Measurements from ENCODE around the gene GRK5.

Gene GRK5

DNA sequence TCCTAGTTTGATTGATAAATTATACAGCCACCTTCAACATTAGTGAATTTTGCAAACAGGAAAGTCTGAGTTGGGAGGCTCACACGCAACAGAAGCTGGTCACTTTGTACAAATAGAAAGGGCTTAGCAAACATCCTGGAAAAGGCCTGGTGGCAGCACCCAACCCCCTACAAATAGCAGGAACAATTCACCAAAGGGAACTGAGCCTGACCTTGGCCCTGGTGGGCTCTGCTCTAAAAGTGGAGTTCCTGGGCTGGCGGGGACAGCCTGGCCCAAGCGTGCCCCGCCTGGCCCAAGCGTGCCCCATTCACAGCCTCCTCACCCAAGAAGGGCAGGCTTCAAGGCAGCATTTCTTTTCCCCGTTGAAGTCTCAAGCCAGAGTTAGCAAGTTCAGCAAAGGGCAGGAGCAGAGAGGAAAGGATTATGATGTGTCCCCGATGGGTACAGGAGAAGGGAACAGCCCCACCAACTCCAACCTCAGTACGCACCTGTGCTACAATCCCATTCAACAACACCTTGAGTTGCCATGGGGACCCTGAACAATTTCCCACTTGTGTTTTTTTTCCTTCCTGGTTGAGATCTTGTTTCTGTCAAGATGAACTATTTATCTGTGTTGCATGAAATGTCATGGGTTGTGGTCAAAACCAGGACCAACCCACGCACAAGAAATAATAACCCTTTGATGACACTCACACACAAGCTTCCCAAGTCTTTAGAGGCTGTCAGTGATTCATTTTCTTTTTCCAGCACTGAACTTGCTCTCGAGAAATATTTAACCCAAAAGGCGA lies 291.7 kb downstream of the GRK5 start:
- peak; percentile 91 for DNase-seq

DNA sequence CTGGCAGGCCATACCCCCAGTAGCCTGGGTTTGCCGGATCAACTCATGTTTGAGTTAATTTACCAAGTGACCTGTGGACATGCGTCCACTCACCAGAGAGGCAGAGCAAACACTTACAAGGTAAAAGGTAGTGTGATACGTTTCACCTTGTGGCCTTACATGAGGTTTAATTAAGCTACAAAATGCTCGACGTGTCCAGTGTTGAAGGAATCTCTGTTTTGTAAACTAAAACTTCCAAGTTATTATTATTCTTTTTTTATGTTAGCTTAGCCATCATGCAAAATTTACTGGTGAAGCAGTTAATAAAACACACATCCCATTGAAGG lies 292.3 kb downstream of the GRK5 start:
- DNase-seq = no peak

DNA sequence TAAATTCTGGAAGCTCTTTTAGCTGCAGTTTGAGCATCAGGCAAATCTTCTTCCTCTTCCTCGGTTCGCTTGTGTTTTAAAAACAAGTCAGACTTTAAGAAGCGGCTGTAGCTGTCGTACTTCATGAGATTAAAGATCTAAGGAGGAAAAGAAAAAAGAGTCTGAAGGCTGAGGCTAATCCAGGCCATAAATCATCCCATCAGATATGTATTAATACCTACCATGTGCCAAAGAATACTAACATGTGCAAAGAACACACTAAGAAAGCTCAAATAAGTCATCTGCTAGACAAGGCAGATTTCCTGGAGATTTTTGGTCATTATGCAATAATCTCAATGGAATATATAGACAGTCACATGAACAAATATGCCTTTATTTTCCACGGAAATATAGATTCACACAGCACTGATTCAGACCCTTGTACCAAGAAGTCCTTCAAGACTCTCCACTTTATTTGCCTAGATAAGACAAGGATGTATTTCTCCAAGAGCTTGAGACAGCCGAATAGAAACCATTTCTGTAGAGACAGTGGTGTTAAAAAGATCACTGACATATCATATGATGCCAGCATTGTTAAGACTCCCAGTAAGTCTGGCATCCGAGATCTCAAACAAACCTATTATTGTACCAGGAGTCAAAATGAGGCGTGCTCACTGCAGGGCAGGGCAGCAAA lies 292.9 kb downstream of the GRK5 start:
- DNase-seq = no peak

DNA sequence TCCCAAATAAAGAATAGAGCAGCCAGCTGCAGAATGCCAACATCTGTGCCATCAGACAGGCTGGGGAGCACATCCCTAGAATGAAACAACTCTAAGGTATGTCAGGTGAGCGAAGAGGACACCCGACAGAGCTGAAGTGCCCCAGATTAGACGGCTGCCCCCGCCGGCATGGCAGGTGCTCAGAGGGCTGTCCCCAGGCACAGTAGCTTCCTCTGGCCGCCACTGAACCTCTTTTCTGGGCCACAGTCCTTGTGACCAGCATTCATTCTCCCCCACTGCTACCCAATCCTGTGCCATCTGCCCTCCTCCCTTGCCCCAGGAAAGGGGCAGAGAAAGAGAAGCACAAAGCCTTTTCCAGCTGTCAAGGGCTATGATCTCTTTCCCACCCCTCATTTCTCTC lies 293.4 kb downstream of the GRK5 start:
- no peak for DNase-seq

DNA sequence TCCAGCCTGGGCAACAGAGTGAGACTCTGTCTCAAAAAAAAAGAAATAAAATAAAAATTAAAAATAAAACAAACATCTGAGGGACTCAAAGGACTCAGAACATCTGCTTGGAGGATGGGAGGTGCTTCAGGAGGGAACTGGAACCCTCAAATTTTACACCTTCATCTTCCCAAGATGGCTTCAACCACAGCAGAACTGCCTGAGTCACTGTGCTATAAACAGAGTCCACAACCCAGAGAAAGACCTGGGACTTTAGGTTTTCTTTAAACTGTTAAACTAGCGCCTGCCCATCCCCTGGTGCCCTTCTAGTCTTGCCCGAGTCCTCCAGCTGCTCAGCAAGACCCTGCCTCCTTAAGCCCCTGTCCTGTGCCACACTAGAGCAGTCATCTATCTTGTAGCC lies 294.3 kb downstream of the GRK5 start:
- DNase-seq = no peak

DNA sequence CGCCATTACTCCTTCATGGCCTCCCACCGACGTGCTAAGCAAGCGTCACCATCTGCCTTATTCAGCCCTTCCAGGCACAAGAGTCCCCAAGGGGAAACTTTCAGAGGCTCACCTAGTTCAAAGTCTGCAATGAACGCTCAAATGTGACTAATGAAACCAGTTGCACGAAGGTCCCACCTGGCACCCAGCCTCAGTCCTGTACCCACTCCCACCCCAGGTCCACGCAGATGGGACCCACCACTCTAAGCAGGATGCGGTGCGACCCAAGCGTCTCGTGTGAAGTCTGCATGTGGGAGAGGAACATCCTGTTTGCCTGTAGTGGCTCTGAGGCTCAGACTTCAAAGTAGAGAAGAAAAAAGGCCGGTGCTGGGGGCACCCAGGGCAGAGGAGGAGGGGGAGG lies 294.8 kb downstream of the GRK5 start:
- DNase-seq = no peak

DNA sequence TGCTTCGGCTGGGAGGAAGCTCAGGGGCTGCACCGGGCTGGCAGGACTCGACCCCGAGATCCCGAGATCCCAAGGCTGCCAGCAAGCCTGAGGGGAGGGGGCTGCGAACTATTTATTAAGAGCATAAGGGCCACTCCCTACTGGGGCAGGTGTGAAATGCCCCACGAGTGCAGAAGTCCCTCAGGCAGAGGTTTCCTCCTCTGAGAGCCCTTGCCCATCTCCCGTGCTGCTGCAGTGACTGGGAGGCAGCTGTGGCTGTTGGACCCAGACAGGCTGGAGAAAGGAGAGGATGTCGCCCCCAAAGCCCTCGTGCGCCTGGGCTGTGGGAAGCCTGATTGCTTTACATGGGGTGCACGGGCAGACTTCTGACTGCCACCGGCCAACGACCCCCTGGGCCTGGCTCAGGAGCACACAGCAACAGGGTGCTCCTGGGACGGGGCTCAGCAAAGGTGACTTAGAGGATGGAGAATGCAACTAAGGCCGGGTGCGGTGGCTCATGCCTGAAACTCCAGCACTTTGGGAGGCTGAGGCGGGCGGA lies 295.3 kb downstream of the GRK5 start:
- no peak for DNase-seq

DNA sequence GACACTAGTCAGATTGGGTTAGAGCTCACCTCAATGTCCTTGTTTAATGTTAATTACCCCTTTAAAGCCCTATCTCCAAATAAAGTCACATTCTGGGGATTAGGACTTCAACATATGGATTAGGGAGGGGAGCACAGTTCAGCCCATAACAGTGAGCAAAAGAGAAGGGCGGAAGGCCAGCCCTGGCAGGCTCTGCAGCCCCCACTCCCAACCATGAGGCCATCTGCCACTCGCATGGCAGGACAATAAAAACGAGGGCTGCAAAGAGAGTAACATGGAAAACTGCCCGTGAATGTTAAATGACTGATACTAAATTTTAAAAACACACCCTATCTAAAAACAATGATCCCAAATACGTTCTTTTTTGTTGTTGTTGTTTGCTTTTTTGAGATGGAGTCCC lies 296.4 kb downstream of the GRK5 start:
- DNase-seq = no peak

DNA sequence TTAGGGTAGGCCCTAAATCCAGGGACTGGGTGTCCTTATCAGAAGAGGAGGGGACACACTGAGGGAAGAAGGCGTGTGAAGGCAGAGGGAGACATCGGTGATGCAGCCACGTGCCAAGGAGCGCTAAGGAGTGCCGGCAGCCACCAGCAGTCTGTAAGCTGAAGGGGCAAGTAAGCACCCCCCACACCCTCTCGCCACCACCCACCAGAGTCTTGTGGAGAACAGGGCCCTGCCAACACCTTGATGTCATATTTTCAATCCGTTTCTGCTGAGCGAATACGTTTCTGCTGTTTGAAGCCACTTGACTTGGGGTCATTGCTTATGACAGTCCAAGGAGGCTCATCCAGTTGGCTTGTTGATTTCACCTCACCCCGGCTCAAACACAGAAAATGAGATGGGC lies 297.3 kb downstream of the GRK5 start:
- DNase-seq = no peak

DNA sequence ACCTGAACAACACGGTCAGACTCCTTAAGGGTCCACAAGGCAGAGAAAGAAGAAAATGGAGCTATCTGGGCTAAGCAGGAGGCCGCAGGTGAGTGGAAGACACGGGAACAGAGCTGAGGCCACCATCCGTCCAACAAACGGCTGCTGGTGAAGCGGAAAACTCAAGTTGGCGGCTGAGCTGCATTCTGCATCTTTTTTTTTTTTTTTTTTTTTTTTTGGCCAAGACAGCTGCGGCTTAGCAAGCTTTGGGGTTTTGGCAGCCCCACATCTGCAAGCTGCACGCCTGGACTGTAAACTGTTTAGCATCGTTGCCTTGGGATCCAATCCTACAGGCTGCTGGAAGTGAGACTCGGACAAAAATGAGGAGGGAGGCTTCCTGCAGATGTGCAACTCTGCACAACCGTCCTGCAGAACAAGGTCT lies 297.8 kb downstream of the GRK5 start:
- no peak for DNase-seq
